Measurements from ENCODE around the gene GRM2. TPM values are rescaled to one million over a fixed set of nuclear protein-coding genes. Genes with fewer than 3 reads are reported as not detected.

GRM2 gene
- under 0.01 TPM in 1 of 2 replicates, not detected in the other for total RNA-seq (2012; rRNA removed)

GRCh38 chr3:51706788-51707731 is at the start of gene GRM2:
Gene GRM2 (plus strand): TSS chr3:51707068. CDS start chr3:51708984, 1,916 bp downstream.
- H3K9me3 ChIP-seq (replicated peaks; ENCODE audit: low read length): no peaks in the 10 kb centered on the region
- H3K9ac ChIP-seq (ENCODE audit: low read depth, low read length): no peak within 1 kb of the TSS
- peaks cover 7% of the 10 kb centered on the region for H3K36me3 ChIP-seq (ENCODE audit: insufficient read depth, low read length)
- H3K4me3 ChIP-seq (ENCODE audit: low read length): peak within 1 kb of the TSS; percentile 52
- peak within 1 kb of the TSS; percentile 78 for H3K4me2 ChIP-seq (ENCODE audit: low read length)
- H3K4me1 ChIP-seq (ENCODE audit: control insufficient read depth, insufficient read depth, low read length): peaks cover 5% of the 10 kb centered on the region
- peaks cover 18% of the 10 kb centered on the region for H3K27me3 ChIP-seq (ENCODE audit: control insufficient read depth, insufficient read depth, low read length)

GRCh38 chr3:51657234-51657633 is 49.6 kb upstream of the GRM2 start:
- Histone ChIP-seq H3K4me3 (ENCODE audit: low read length) (no peak overlapping the region), H3K9ac (ENCODE audit: low read depth, low read length) (no peak overlapping the region), H3K4me2 (ENCODE audit: low read length) (no peak overlapping the region), H3K27me3 (ENCODE audit: control insufficient read depth, insufficient read depth, low read length) (no peaks in the 10 kb centered on the region), H3K9me3 (replicated peaks; ENCODE audit: low read length) (no peaks in the 10 kb centered on the region), H3K4me1 (ENCODE audit: control insufficient read depth, insufficient read depth, low read length) (no peaks in the 10 kb centered on the region), H3K36me3 (ENCODE audit: insufficient read depth, low read length) (peaks cover 33% of the 10 kb centered on the region)

- no peaks in the 10 kb centered on the region for H3K27me3 ChIP-seq (ENCODE audit: control insufficient read depth, insufficient read depth, low read length)
- no peaks in the 10 kb centered on the region for H3K9me3 ChIP-seq (replicated peaks; ENCODE audit: low read length)
- H3K4me1 ChIP-seq (ENCODE audit: control insufficient read depth, insufficient read depth, low read length): no peaks in the 10 kb centered on the region
- no peak overlapping the region for H3K4me2 ChIP-seq (ENCODE audit: low read length)
- H3K9ac ChIP-seq (ENCODE audit: low read depth, low read length): no peak overlapping the region
- peaks cover 43% of the 10 kb centered on the region for H3K36me3 ChIP-seq (ENCODE audit: insufficient read depth, low read length)
- H3K4me3 ChIP-seq (ENCODE audit: low read length): no peak overlapping the region
Measured at GRCh38 chr3:51659942-51660341, 46.9 kb upstream of the GRM2 start.

GRCh38 chr3:51662456-51662855 is 44.4 kb upstream of the GRM2 start:
- peaks cover 33% of the 10 kb centered on the region for H3K36me3 ChIP-seq (ENCODE audit: insufficient read depth, low read length)

GRCh38 chr3:51668756-51669155 is 38.1 kb upstream of the GRM2 start:
- no peaks in the 10 kb centered on the region for H3K27me3 ChIP-seq (ENCODE audit: control insufficient read depth, insufficient read depth, low read length)
- H3K4me2 ChIP-seq (ENCODE audit: low read length): no peak overlapping the region
- H3K9me3 ChIP-seq (replicated peaks; ENCODE audit: low read length): no peaks in the 10 kb centered on the region
- H3K4me1 ChIP-seq (ENCODE audit: control insufficient read depth, insufficient read depth, low read length): peaks cover 21% of the 10 kb centered on the region
- no peaks in the 10 kb centered on the region for H3K36me3 ChIP-seq (ENCODE audit: insufficient read depth, low read length)
- no peak overlapping the region for H3K4me3 ChIP-seq (ENCODE audit: low read length)
- no peak overlapping the region for H3K9ac ChIP-seq (ENCODE audit: low read depth, low read length)

More at GRCh38 chr3:51662456-51662855, 44.4 kb upstream of the GRM2 start:
- no peaks in the 10 kb centered on the region for H3K9me3 ChIP-seq (replicated peaks; ENCODE audit: low read length)
- no peak overlapping the region for H3K9ac ChIP-seq (ENCODE audit: low read depth, low read length)
- no peaks in the 10 kb centered on the region for H3K4me1 ChIP-seq (ENCODE audit: control insufficient read depth, insufficient read depth, low read length)
- no peak overlapping the region for H3K4me2 ChIP-seq (ENCODE audit: low read length)
- no peak overlapping the region for H3K4me3 ChIP-seq (ENCODE audit: low read length)
- no peaks in the 10 kb centered on the region for H3K27me3 ChIP-seq (ENCODE audit: control insufficient read depth, insufficient read depth, low read length)

- H3K27me3 ChIP-seq (ENCODE audit: control insufficient read depth, insufficient read depth, low read length): no peaks in the 10 kb centered on the region
- H3K4me3 ChIP-seq (ENCODE audit: low read length): no peak overlapping the region
- H3K4me2 ChIP-seq (ENCODE audit: low read length): no peak overlapping the region
- peaks cover 28% of the 10 kb centered on the region for H3K4me1 ChIP-seq (ENCODE audit: control insufficient read depth, insufficient read depth, low read length)
- H3K9ac ChIP-seq (ENCODE audit: low read depth, low read length): no peak overlapping the region
- H3K36me3 ChIP-seq (ENCODE audit: insufficient read depth, low read length): no peaks in the 10 kb centered on the region
- no peaks in the 10 kb centered on the region for H3K9me3 ChIP-seq (replicated peaks; ENCODE audit: low read length)
Measured at GRCh38 chr3:51669241-51670052, 37.4 kb upstream of the GRM2 start.

- no peaks in the 10 kb centered on the region for H3K36me3 ChIP-seq (ENCODE audit: insufficient read depth, low read length)
- no peaks in the 10 kb centered on the region for H3K27me3 ChIP-seq (ENCODE audit: control insufficient read depth, insufficient read depth, low read length)
- peak overlapping the region; percentile 94 for H3K4me2 ChIP-seq (ENCODE audit: low read length)
- peak overlapping the region; percentile 97 for H3K4me3 ChIP-seq (ENCODE audit: low read length)
- peak overlapping the region; percentile 93 for H3K9ac ChIP-seq (ENCODE audit: low read depth, low read length)
- peaks cover 35% of the 10 kb centered on the region for H3K4me1 ChIP-seq (ENCODE audit: control insufficient read depth, insufficient read depth, low read length)
- H3K9me3 ChIP-seq (replicated peaks; ENCODE audit: low read length): no peaks in the 10 kb centered on the region
Measured at GRCh38 chr3:51670053-51670822, 36.6 kb upstream of the GRM2 start.

- Histone ChIP-seq H3K9ac (ENCODE audit: low read depth, low read length) (peak within 1 kb of the TSS; percentile 93), H3K4me1 (ENCODE audit: control insufficient read depth, insufficient read depth, low read length) (peaks cover 44% of the 10 kb centered on the region), H3K9me3 (replicated peaks; ENCODE audit: low read length) (no peaks in the 10 kb centered on the region), H3K4me2 (ENCODE audit: low read length) (peak within 1 kb of the TSS; percentile 94), H3K27me3 (ENCODE audit: control insufficient read depth, insufficient read depth, low read length) (no peaks in the 10 kb centered on the region), H3K4me3 (ENCODE audit: low read length) (peak within 1 kb of the TSS; percentile 97), H3K36me3 (ENCODE audit: insufficient read depth, low read length) (peaks cover 4% of the 10 kb centered on the region)
Measured at GRCh38 chr3:51670823-51671733, 35.8 kb upstream of the GRM2 start, which contains the start of gene TEX264. Gene TEX264 (plus strand): TSS chr3:51671252. CDS start chr3:51674305, 3,053 bp downstream.

- Histone ChIP-seq H3K9me3 (replicated peaks; ENCODE audit: low read length) (no peaks in the 10 kb centered on the region), H3K4me1 (ENCODE audit: control insufficient read depth, insufficient read depth, low read length) (peaks cover 44% of the 10 kb centered on the region), H3K4me2 (ENCODE audit: low read length) (peak overlapping the region; percentile 94), H3K9ac (ENCODE audit: low read depth, low read length) (peak overlapping the region; percentile 93), H3K36me3 (ENCODE audit: insufficient read depth, low read length) (peaks cover 8% of the 10 kb centered on the region), H3K4me3 (ENCODE audit: low read length) (peak overlapping the region; percentile 97), H3K27me3 (ENCODE audit: control insufficient read depth, insufficient read depth, low read length) (no peaks in the 10 kb centered on the region)
Measured at GRCh38 chr3:51671734-51672475, 35.0 kb upstream of the GRM2 start.

Measured in skeletal muscle satellite cell (primary cell).